Measurements from ENCODE around the gene SRRM2.

Gene SRRM2

DNA sequence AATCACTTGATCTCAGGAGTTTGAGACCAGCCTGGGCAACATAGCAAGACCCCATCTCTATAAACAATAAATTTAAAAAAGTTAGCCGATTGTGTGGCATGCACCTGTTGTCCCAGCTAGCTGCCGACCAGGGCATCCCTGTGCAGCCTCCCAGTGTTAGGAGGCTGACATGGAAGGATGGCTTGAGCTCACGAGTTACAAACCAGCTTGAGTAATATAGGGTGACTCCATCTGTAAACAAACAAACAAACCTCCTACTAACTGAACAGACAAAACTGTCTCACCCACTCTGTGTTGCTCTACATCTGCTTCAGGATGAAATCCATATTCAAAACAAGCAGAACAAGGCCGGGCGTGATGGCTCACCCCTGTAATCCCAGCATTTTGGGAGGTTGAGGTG is 25.5 kb upstream of the SRRM2 start:
- no peak for DNase-seq (ENCODE audit: low read depth)
- H3K9ac ChIP-seq (ENCODE audit: low read length): no peak overlapping the region
- no peaks in the 10 kb centered on the region for H3K9me3 ChIP-seq (ENCODE audit: control insufficient read depth, low read length)

DNA sequence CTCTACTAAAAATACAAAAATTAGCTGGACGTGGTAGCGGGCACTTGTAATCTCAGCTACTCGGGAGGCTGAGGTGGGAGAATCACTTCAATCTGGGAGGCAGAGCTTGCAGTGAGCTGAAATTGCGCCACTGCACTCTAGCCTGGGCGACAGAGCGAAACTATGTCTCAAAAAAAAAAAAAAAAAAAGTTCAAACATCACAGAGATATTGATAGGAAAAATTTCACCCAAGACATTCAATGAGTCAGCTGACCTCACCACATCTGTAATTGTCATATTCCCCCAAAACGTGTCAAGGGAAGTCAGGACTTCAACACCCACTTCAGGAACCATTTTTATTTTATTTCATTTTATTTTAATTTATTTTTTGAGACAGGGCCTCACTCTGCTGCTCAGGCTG is 24.4 kb upstream of the SRRM2 start:
- H3K9me3 ChIP-seq (ENCODE audit: control insufficient read depth, low read length): no peaks in the 10 kb centered on the region
- no peaks in the 10 kb centered on the region for H3K4me1 ChIP-seq (ENCODE audit: control insufficient read depth, insufficient read depth, low read length)
- DNase-seq (ENCODE audit: low read depth): no peak
- no peaks in the 10 kb centered on the region for H3K27me3 ChIP-seq (replicated peaks; ENCODE audit: control insufficient read depth, insufficient read depth, low read length)
- H3K36me3 ChIP-seq (ENCODE audit: control insufficient read depth, insufficient read depth, low read length, severe bottlenecking): no peaks in the 10 kb centered on the region
- H3K4me3 ChIP-seq (ENCODE audit: low read length): no peak overlapping the region
- no peak overlapping the region for H3K9ac ChIP-seq (ENCODE audit: low read length)

More for the DNA sequence above, 25.5 kb upstream of the SRRM2 start:
- H3K4me1 ChIP-seq (ENCODE audit: control insufficient read depth, insufficient read depth, low read length): no peaks in the 10 kb centered on the region
- no peaks in the 10 kb centered on the region for H3K36me3 ChIP-seq (ENCODE audit: control insufficient read depth, insufficient read depth, low read length, severe bottlenecking)
- H3K27me3 ChIP-seq (replicated peaks; ENCODE audit: control insufficient read depth, insufficient read depth, low read length): no peaks in the 10 kb centered on the region
- H3K4me3 ChIP-seq (ENCODE audit: low read length): no peak overlapping the region

DNA sequence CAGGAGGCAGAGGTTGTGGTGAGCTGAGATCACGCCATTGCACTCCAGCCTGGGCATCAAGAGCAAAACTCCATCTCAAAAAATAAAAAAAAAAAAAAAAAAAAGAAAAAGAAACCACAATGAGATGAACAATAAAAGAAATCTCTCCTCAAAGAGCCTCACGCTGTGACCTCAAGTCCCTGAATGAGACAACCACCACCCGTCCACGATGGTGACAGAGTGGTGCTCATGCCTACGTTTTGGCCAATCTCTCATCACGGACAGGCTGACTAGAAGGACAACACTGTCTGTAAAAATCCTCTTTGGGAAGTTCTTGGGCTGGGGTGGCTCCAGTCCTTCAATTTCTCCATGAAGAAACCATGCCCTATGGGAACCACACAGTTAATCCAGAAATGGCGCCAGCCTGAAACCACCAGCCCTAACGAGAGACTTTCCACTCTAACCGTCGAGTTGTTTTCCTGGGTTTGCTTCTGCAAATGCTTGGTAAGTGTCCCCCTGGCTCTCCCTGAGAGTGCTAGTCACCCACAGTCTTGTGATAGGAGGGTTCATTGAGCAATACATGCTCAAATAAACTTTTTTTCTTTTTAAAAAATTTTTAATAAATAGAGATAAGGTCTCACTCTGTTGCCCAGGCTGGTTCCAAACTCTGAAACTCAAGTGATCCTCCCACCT is 17.5 kb upstream of the SRRM2 start:
- H3K4me1 ChIP-seq (ENCODE audit: control insufficient read depth, insufficient read depth, low read length): no peaks in the 10 kb centered on the region
- peaks cover 5% of the 10 kb centered on the region for H3K27me3 ChIP-seq (replicated peaks; ENCODE audit: control insufficient read depth, insufficient read depth, low read length)
- no peaks in the 10 kb centered on the region for H3K36me3 ChIP-seq (ENCODE audit: control insufficient read depth, insufficient read depth, low read length, severe bottlenecking)
- no peaks in the 10 kb centered on the region for H3K9me3 ChIP-seq (ENCODE audit: control insufficient read depth, low read length)
- H3K9ac ChIP-seq (ENCODE audit: low read length): no peak overlapping the region
- no peak for DNase-seq (ENCODE audit: low read depth)
- no peak overlapping the region for H3K4me3 ChIP-seq (ENCODE audit: low read length)

DNA sequence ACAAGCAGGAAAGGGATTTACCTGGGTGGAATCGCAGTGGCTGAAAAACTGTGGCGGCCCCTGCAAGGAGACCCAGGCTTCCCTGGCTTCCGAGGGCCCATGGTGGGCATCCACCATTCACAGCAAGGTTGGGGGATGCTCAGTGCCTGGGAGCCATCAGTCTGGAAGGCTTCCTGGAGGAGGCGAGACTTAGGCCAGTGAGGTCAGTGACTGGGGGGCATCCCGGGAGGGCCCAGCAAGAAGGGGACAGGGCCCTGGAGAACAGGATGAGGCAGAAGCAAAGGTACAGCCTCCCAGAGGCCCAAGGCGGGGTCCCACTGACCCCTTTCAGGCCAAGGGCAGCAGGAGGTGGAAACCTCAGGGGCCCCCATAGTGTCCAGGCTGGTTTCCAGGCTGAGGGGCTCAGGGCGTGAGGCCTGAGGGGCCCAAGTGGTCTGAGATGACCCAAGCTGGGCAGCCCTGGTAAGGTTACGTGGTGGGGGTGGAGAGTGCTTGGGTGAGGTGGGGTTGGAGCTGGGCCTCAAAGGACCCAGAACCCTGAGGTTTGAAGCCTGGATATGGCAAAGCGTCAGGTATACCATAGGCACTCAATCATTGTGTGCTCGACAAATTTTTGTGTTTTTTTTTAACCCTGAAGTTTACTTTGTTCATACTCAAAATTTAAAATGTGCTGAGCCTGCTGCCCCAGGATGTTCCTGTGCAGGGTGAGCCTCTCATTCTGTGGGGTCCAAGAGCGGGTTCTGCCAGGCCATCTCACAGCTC is 15.8 kb upstream of the SRRM2 start:
- Histone ChIP-seq H3K9me3 (ENCODE audit: control insufficient read depth, low read length) (no peaks in the 10 kb centered on the region), H3K4me3 (ENCODE audit: low read length) (no peak overlapping the region), H3K36me3 (ENCODE audit: control insufficient read depth, insufficient read depth, low read length, severe bottlenecking) (no peaks in the 10 kb centered on the region), H3K9ac (ENCODE audit: low read length) (no peak overlapping the region), H3K27me3 (replicated peaks; ENCODE audit: control insufficient read depth, insufficient read depth, low read length) (peaks cover 5% of the 10 kb centered on the region), H3K4me1 (ENCODE audit: control insufficient read depth, insufficient read depth, low read length) (no peaks in the 10 kb centered on the region)
- DNase-seq (ENCODE audit: low read depth): no peak

DNA sequence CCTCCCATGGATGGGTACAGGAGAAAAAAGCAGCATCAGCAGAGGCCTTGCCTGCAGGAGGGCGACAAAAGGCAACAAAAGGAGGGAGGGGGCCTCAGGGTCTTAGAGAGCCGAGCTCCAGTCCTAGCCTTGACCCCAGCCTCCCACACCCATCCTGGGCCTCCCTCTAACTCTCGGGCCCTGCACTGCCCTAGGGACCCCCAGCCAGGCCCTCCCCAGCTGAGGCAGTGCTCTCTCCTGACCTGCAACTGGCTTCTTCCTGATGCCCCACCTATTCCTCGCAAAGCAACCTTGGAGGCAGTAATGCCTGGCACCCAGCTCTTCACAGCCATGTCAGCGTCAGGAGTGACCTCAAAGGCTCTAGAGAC is 15.2 kb upstream of the SRRM2 start:
- no peak for DNase-seq (ENCODE audit: low read depth)
- H3K4me3 ChIP-seq (ENCODE audit: low read length): no peak overlapping the region
- no peaks in the 10 kb centered on the region for H3K4me1 ChIP-seq (ENCODE audit: control insufficient read depth, insufficient read depth, low read length)
- H3K36me3 ChIP-seq (ENCODE audit: control insufficient read depth, insufficient read depth, low read length, severe bottlenecking): no peaks in the 10 kb centered on the region
- H3K27me3 ChIP-seq (replicated peaks; ENCODE audit: control insufficient read depth, insufficient read depth, low read length): peaks cover 5% of the 10 kb centered on the region
- no peaks in the 10 kb centered on the region for H3K9me3 ChIP-seq (ENCODE audit: control insufficient read depth, low read length)
- no peak overlapping the region for H3K9ac ChIP-seq (ENCODE audit: low read length)

DNA sequence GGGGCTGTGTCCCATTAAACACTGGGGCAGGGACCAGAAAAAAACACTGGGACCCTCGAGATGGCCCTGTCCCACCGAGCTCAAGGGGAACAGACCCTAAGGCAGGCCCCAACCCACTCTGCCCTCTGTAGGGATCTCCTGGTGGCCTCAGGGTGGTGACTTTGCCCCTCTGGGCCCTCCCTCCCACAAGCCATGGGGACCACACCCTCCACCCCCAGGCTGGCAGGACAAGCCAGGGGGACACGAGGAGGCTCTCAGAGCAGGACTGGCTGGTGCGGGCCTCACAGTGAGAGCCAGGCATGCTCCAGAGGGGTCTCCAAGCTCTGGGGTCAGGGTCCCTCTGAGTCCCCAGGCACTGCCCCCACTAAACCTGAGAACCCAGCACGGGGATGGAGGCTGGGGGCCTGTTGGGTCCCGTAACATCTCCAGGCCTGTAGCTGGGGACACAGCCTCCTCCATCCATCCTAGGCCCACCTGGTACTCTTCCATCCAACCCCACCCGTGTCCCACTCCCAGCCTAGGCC is 14.5 kb upstream of the SRRM2 start:
- Histone ChIP-seq H3K4me1 (ENCODE audit: control insufficient read depth, insufficient read depth, low read length) (no peaks in the 10 kb centered on the region), H3K9ac (ENCODE audit: low read length) (no peak overlapping the region), H3K4me3 (ENCODE audit: low read length) (no peak overlapping the region), H3K27me3 (replicated peaks; ENCODE audit: control insufficient read depth, insufficient read depth, low read length) (peaks cover 5% of the 10 kb centered on the region), H3K36me3 (ENCODE audit: control insufficient read depth, insufficient read depth, low read length, severe bottlenecking) (no peaks in the 10 kb centered on the region), H3K9me3 (ENCODE audit: control insufficient read depth, low read length) (no peaks in the 10 kb centered on the region)
- no peak for DNase-seq (ENCODE audit: low read depth)

DNA sequence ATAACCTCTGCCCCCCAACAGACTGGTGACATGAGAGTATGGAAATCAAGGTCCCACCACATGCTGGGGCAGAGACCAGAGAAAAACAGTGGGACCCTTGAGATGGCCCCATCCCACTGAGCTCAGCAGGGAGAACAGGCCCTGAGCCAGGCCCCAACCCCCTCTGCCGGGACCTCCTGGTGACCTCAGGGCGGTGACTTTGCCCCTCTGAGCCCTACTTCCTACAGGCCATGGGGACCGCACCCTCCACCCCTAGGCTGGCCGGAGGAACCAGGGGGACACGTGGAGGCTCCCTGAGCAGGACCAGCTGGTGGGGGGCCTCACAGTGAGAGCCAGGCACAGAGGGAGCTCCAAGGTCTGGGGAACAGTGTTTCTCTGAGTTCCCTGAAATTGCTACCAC is 13.8 kb upstream of the SRRM2 start:
- no peak overlapping the region for H3K9ac ChIP-seq (ENCODE audit: low read length)
- DNase-seq (ENCODE audit: low read depth): no peak
- no peaks in the 10 kb centered on the region for H3K36me3 ChIP-seq (ENCODE audit: control insufficient read depth, insufficient read depth, low read length, severe bottlenecking)
- no peaks in the 10 kb centered on the region for H3K4me1 ChIP-seq (ENCODE audit: control insufficient read depth, insufficient read depth, low read length)
- no peaks in the 10 kb centered on the region for H3K9me3 ChIP-seq (ENCODE audit: control insufficient read depth, low read length)
- H3K27me3 ChIP-seq (replicated peaks; ENCODE audit: control insufficient read depth, insufficient read depth, low read length): peaks cover 5% of the 10 kb centered on the region
- H3K4me3 ChIP-seq (ENCODE audit: low read length): no peak overlapping the region

DNA sequence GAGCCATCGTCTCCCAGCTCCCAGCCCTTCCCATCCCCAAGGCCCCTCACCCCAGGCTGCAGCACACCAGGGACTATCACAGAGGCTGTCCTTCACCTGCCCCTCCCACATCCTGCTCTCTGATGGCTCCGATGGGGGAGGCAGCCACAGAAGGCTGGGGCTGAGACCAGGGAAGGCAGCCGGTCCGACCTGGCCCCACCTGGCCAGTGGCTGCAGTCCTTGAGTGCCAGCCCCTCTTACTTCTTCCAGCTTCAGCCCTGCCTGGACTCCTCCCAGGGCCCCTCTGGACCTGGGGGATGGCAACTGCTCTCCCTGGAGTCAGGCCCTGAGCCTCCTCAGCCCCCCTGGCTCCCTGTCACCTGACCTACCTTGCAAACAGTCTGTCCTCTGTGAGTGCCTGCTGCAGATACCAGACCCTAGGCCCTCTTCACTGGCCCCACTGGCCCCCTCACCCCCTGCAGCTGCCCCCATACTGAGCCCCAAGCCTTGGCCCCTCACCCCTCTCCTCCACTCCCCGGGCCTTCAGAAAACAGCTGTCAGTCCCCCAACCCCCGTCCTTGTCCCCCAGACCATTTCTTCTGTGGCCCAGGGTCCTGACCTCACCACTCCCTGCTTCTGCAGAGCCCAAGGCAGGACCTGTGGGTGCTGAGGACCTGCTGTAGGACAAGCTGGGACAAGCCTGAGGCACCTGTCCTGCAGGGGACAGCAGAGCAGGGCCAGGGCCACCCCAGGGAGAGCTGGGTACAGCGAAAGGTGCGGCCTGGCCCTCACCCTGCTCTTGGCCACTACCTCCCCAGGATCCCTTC is 12.6 kb upstream of the SRRM2 start:
- Histone ChIP-seq H3K36me3 (ENCODE audit: control insufficient read depth, insufficient read depth, low read length, severe bottlenecking) (no peaks in the 10 kb centered on the region), H3K9me3 (ENCODE audit: control insufficient read depth, low read length) (no peaks in the 10 kb centered on the region), H3K4me3 (ENCODE audit: low read length) (no peak overlapping the region), H3K27me3 (replicated peaks; ENCODE audit: control insufficient read depth, insufficient read depth, low read length) (peaks cover 5% of the 10 kb centered on the region), H3K4me1 (ENCODE audit: control insufficient read depth, insufficient read depth, low read length) (no peaks in the 10 kb centered on the region), H3K9ac (ENCODE audit: low read length) (no peak overlapping the region)
- DNase-seq (ENCODE audit: low read depth): no peak

DNA sequence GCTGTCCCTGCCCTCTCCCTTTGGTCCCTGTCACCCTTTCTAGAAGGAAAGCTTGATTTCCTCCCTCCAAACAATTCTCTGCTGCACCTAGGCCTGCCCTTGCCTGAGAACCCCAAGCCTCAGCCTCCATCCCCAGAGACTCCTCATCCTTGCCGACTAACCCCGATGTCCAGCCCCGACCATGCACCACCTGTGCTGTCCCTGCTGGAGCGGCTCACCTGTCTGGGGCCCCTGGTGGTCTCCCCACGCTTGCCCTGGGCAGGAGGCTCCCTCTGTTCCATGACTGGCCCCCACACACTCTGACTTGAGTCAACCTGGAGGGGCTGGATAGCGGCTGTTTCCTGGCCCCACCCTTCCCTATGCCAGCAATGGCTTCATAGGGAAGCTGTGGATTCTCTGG is 12.0 kb upstream of the SRRM2 start:
- no peak overlapping the region for H3K4me3 ChIP-seq (ENCODE audit: low read length)
- no peaks in the 10 kb centered on the region for H3K36me3 ChIP-seq (ENCODE audit: control insufficient read depth, insufficient read depth, low read length, severe bottlenecking)
- no peaks in the 10 kb centered on the region for H3K9me3 ChIP-seq (ENCODE audit: control insufficient read depth, low read length)
- H3K9ac ChIP-seq (ENCODE audit: low read length): no peak overlapping the region
- no peaks in the 10 kb centered on the region for H3K4me1 ChIP-seq (ENCODE audit: control insufficient read depth, insufficient read depth, low read length)
- H3K27me3 ChIP-seq (replicated peaks; ENCODE audit: control insufficient read depth, insufficient read depth, low read length): peaks cover 5% of the 10 kb centered on the region
- no peak for DNase-seq (ENCODE audit: low read depth)

DNA sequence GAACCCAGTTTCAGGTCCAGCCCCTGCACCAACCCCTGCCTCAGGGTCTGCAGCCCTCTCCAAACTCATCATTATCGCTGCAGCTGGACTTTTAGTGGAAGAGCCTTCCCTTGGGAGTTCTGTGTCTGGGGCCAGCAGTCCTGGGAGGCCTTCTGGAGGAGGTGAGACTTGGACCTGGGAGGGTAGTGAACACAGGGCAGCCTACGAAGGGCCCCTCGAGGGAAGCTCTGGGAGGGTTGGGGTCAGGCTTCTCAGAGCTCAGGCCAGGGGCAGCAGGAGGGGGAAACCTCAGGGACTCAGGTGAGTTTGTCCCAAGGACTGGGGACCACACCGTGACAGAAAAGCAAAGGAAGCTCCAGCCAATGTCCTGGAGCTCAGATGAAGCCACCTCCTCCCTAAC is 11.3 kb upstream of the SRRM2 start:
- no peaks in the 10 kb centered on the region for H3K4me1 ChIP-seq (ENCODE audit: control insufficient read depth, insufficient read depth, low read length)
- no peak overlapping the region for H3K4me3 ChIP-seq (ENCODE audit: low read length)
- DNase-seq (ENCODE audit: low read depth): no peak
- H3K9ac ChIP-seq (ENCODE audit: low read length): no peak overlapping the region
- no peaks in the 10 kb centered on the region for H3K9me3 ChIP-seq (ENCODE audit: control insufficient read depth, low read length)
- no peaks in the 10 kb centered on the region for H3K36me3 ChIP-seq (ENCODE audit: control insufficient read depth, insufficient read depth, low read length, severe bottlenecking)
- peaks cover 5% of the 10 kb centered on the region for H3K27me3 ChIP-seq (replicated peaks; ENCODE audit: control insufficient read depth, insufficient read depth, low read length)

DNA sequence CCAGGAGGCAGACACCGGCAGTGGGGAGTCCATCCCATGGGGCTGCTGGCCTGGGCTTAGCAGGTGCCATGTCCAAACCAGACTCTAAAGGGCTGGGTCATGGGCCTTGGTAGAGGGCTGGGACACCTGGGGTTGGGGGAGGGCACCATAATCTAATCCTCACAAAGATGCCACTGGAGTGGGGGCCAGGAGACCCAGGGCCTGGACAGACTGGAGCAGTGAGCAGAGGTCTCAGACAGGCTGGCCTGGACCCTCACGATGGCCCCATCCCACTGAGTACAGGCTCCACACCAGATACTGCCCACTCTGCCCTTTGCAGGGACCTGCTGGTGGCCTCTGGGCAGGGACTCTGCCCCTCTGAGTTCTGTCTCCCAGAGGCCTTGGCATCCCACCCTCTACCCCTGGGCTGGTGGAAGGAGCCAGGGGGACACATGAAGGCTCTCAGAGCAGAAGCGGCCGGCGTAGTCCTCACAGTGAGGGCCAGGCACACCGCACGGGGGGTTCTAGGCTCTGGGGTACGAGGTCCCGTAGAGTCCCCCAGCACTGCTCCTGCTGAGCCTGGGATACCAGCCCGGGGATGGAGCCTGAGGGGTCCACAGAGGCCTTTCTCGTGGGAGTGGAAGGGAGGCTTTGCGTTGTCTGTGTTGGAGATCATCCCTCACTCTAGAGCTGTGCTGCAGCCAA is 10.0 kb upstream of the SRRM2 start:
- Histone ChIP-seq H3K9me3 (ENCODE audit: control insufficient read depth, low read length) (no peaks in the 10 kb centered on the region), H3K36me3 (ENCODE audit: control insufficient read depth, insufficient read depth, low read length, severe bottlenecking) (no peaks in the 10 kb centered on the region), H3K27me3 (replicated peaks; ENCODE audit: control insufficient read depth, insufficient read depth, low read length) (peaks cover 5% of the 10 kb centered on the region), H3K9ac (ENCODE audit: low read length) (no peak overlapping the region), H3K4me1 (ENCODE audit: control insufficient read depth, insufficient read depth, low read length) (no peaks in the 10 kb centered on the region), H3K4me3 (ENCODE audit: low read length) (no peak overlapping the region)
- DNase-seq (ENCODE audit: low read depth): no peak
